Activated CD8-positive, alpha-beta memory T cell treated with anti-CD3 and anti-CD28 coated beads for 1 hour (primary cell): ENCODE measurements around the gene PSME4.
"Not testable (repeated sequence)": the region's sequence is repeated elsewhere in the genome, so short reads cannot be mapped to it uniquely, and the experiment has no call there.

Experiments
- DNase-seq, 2 donors: peaks; one replicate each; pipeline ENCODE4 v3.0.0-alpha.2; 2020; ENCODE audit warnings: low read depth in 1 of 2; ENCODE audit errors: extremely low read depth in 1 of 2

The PSME4 gene

GRCh38 chr2:53886406-53887280, 84.2 kb downstream of the PSME4 start:
- no peak for DNase-seq

GRCh38 chr2:53884883-53885282, 85.9 kb downstream of the PSME4 start:
- DNase-seq = no peak

- DNase-seq = no peak
Measured at GRCh38 chr2:53881986-53882385, 88.8 kb downstream of the PSME4 start.

GRCh38 chr2:53881360-53881759, 89.4 kb downstream of the PSME4 start:
- no peak for DNase-seq

- no peak for DNase-seq
Measured at GRCh38 chr2:53880756-53881155, 90.0 kb downstream of the PSME4 start.

GRCh38 chr2:53877556-53877955, 93.2 kb downstream of the PSME4 start:
- DNase-seq = no peak

GRCh38 chr2:53877112-53877511, 93.7 kb downstream of the PSME4 start:
- DNase-seq = no peak

GRCh38 chr2:53874401-53874950, 96.3 kb downstream of the PSME4 start:
- DNase-seq = no peak

GRCh38 chr2:53867773-53868172, 103.0 kb downstream of the PSME4 start:
- DNase-seq = no peak

- no peak for DNase-seq
Measured at GRCh38 chr2:53867169-53867568, 103.6 kb downstream of the PSME4 start.

- DNase-seq = no peak
Measured at GRCh38 chr2:53865962-53866361, 104.8 kb downstream of the PSME4 start.

GRCh38 chr2:53865264-53865663, 105.5 kb downstream of the PSME4 start:
- DNase-seq = no peak

- no peak for DNase-seq
Measured at GRCh38 chr2:53863538-53864227, 107.1 kb downstream of the PSME4 start.

- no peak for DNase-seq
Measured at GRCh38 chr2:53861824-53862223, 109.0 kb downstream of the PSME4 start.

- DNase-seq = no peak
Measured at GRCh38 chr2:53859206-53860181, 111.3 kb downstream of the PSME4 start, which contains the start of gene GPR75. Gene GPR75 (minus strand): TSS chr2:53859967. CDS start chr2:53854756, 5,211 bp downstream.

GRCh38 chr2:53856272-53856671, 114.5 kb downstream of the PSME4 start:
- no peak for DNase-seq

GRCh38 chr2:53854678-53855077, 116.1 kb downstream of the PSME4 start:
- DNase-seq = no peak

- no peak for DNase-seq
Measured at GRCh38 chr2:53852532-53852931, 118.3 kb downstream of the PSME4 start.

GRCh38 chr2:53851052-53851757, 119.6 kb downstream of the PSME4 start:
- not testable (repeated sequence) for DNase-seq

- no peak for DNase-seq
Measured at GRCh38 chr2:53848062-53848461, 122.7 kb downstream of the PSME4 start.
